Measurements from ENCODE around the gene EFCAB3. TPM values are rescaled to one million over a fixed set of nuclear protein-coding genes. Genes with fewer than 3 reads are reported as not detected.

Gene EFCAB3
- total RNA-seq (2014; rRNA removed; shearing (Covaris generic)) (not detected in 2 replicates), total RNA-seq (2022) (not detected in 2 replicates), Bru-seq, nascent RNA (not detected), BruChase-seq, experiment 1, labeled RNA remaining after a 6-hour chase (not detected), BruChase-seq, experiment 2, labeled RNA remaining after a 2-hour chase (percentile 0 among the genes with signal in this experiment)
- long read RNA-seq: 0 reads

DNA sequence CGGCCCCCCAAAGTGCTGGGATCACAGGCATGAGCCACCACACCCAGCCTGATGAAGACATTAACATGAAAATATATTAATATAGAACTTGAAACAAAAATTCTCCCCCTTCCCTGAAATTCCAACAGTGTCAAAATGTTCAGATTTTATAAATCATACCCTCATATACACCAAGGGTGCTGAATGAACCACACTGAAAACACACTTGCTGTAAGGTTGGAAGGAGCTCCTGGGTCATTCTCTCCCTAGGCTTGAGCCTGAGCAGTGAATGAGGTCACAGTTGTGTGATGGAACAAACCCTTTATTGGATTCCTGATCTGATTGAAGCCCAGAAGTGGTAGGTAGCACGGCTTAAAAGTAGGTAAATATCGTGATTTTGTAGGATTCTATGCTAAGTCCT lies at the start of gene EFCAB3:
EFCAB3 (plus strand) TSS at position 301 of the 400 bp plus-strand sequence. CDS start 2,427 bp downstream, outside the sequence.
- Histone ChIP-seq H2AFZ (ENCODE audit: low read length) (no peak within 1 kb of the TSS), H3K4me3 (ENCODE audit: low read depth, low read length, poor library complexity, severe bottlenecking) (no peak within 1 kb of the TSS), H3K4me2 (ENCODE audit: low read length) (no peak within 1 kb of the TSS), H3K27ac (ENCODE audit: low read depth, low read length, poor library complexity, severe bottlenecking) (no peak within 1 kb of the TSS), H3K9me2 (ENCODE audit: insufficient read depth, low read length) (no peaks in the 10 kb centered on the region), H3K9me3 (ENCODE audit: low read length) (no peaks in the 10 kb centered on the region), H3K36me3 (ENCODE audit: insufficient read depth, low read length) (no peaks in the 10 kb centered on the region), H3K79me2 (ENCODE audit: insufficient read depth, low read depth, low read length) (no peaks in the 10 kb centered on the region), H3K4me1 (ENCODE audit: insufficient read depth, low read length, poor library complexity, severe bottlenecking) (no peaks in the 10 kb centered on the region), H4K20me1 (ENCODE audit: insufficient read depth, low read length) (no peaks in the 10 kb centered on the region)
- no peak for DNase-seq (ENCODE audit: low spot score)
- TF ChIP-seq, protein P1, sequence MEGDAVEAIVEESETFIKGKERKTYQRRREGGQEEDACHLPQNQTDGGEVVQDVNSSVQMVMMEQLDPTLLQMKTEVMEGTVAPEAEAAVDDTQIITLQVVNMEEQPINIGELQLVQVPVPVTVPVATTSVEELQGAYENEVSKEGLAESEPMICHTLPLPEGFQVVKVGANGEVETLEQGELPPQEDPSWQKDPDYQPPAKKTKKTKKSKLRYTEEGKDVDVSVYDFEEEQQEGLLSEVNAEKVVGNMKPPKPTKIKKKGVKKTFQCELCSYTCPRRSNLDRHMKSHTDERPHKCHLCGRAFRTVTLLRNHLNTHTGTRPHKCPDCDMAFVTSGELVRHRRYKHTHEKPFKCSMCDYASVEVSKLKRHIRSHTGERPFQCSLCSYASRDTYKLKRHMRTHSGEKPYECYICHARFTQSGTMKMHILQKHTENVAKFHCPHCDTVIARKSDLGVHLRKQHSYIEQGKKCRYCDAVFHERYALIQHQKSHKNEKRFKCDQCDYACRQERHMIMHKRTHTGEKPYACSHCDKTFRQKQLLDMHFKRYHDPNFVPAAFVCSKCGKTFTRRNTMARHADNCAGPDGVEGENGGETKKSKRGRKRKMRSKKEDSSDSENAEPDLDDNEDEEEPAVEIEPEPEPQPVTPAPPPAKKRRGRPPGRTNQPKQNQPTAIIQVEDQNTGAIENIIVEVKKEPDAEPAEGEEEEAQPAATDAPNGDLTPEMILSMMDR (conservative IDR thresholded peaks at IDR 0.05; ENCODE audit: low read length): no peak
- TF ChIP-seq EZH2phosphoT487 (IDR thresholded peaks at IDR 0.05; ENCODE audit: borderline replicate concordance, low read depth, low read length): no peak
- CTCF ChIA-PET (ENCODE audit: unreplicated experiment): no interaction called here
- no TSS peak for BruUV-seq (replicated peaks)
- POLR2A ChIA-PET: interaction anchor here (0.6 kb wide), 1 partner anchor 99 kb away, joined by 3 read pairs; no protein-coding TSS in a partner anchor
- intact Hi-C loops (cut with micrococcal nuclease; ENCODE audit: unreplicated experiment): no loop called here

DNA sequence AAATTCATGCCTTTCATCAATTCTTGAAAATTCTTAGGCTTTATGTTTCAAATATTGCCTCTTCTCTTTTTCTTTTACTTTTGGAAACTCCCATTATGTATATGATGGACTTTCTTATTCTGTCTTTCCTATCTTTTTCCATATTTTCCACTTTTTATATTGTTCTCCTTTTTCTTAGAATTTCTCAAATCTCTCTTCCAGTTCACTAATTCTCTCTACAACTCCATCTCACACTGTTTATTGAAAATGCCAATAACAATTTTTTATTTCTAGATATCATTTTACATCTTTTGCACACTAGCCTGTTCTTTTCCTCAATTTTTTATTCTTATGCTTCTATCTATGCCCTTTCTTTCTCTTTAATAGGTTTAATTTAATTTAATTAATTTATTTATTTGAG lies 43.8 kb upstream of the EFCAB3 start:
- TF ChIP-seq EZH2phosphoT487 (IDR thresholded peaks at IDR 0.05; ENCODE audit: borderline replicate concordance, low read depth, low read length): no peak
- TF ChIP-seq, protein P1 (conservative IDR thresholded peaks at IDR 0.05; ENCODE audit: low read length): no peak
- Histone ChIP-seq H3K4me3 (ENCODE audit: low read depth, low read length, poor library complexity, severe bottlenecking) (no peak overlapping the region), H3K4me1 (ENCODE audit: insufficient read depth, low read length, poor library complexity, severe bottlenecking) (no peaks in the 10 kb centered on the region), H2AFZ (ENCODE audit: low read length) (no peak overlapping the region), H3K4me2 (ENCODE audit: low read length) (no peak overlapping the region), H3K9me2 (ENCODE audit: insufficient read depth, low read length) (no peaks in the 10 kb centered on the region; the same call in 1 of the 2 replicates), H4K20me1 (ENCODE audit: insufficient read depth, low read length) (no peaks in the 10 kb centered on the region), H3K36me3 (ENCODE audit: insufficient read depth, low read length) (no peaks in the 10 kb centered on the region), H3K27ac (ENCODE audit: low read depth, low read length, poor library complexity, severe bottlenecking) (no peak overlapping the region), H3K9me3 (ENCODE audit: low read length) (0 out of 2 replicates have a peak, but pooled peaks cover 5% of the 10 kb centered on the region), H3K79me2 (ENCODE audit: insufficient read depth, low read depth, low read length) (no peaks in the 10 kb centered on the region)
- intact Hi-C loops (cut with micrococcal nuclease; ENCODE audit: unreplicated experiment): no loop called here
- POLR2A ChIA-PET: no interaction called here
- no peak for DNase-seq (ENCODE audit: low spot score)
- no TSS peak for BruUV-seq (replicated peaks)
- CTCF ChIA-PET (ENCODE audit: unreplicated experiment): no interaction called here

DNA sequence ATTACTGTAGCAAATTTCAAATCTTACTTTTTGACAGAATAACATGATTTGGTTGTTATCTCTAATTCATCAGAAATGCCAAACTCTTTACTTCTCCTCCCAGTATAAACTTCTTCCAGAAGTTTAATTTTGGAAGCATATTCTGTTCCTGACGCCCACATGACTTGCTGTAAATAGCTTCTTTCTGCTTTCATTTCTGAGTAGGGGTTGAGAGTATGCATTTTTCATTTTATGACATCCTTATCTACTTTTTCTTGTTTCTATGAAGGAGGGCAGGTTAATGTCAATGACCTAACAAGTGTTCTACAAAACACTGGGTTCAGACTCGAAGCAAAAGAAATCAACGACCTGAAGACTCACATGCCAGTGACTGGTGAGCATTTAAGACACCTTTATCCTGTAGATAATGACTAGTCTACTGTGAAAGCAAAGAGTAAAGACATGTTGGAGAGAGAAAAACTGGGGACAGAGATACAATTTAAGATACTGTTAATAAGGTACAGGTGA lies 36.5 kb upstream of the EFCAB3 start:
- ChIA-PET POLR2A (no interaction called here), CTCF (ENCODE audit: unreplicated experiment) (no interaction called here)
- H3K4me2 ChIP-seq (ENCODE audit: low read length): no peak overlapping the region
- H3K4me1 ChIP-seq (ENCODE audit: insufficient read depth, low read length, poor library complexity, severe bottlenecking): no peaks in the 10 kb centered on the region
- H4K20me1 ChIP-seq (ENCODE audit: insufficient read depth, low read length): no peaks in the 10 kb centered on the region
- no peak overlapping the region for H3K4me3 ChIP-seq (ENCODE audit: low read depth, low read length, poor library complexity, severe bottlenecking)
- H2AFZ ChIP-seq (ENCODE audit: low read length): no peak overlapping the region
- intact Hi-C loops (cut with micrococcal nuclease; ENCODE audit: unreplicated experiment): no loop called here
- H3K27ac ChIP-seq (ENCODE audit: low read depth, low read length, poor library complexity, severe bottlenecking): no peak overlapping the region
- no peaks in the 10 kb centered on the region for H3K9me3 ChIP-seq (ENCODE audit: low read length)
- TF ChIP-seq EZH2phosphoT487 (IDR thresholded peaks at IDR 0.05; ENCODE audit: borderline replicate concordance, low read depth, low read length): no peak
- TF ChIP-seq, protein P1 (conservative IDR thresholded peaks at IDR 0.05; ENCODE audit: low read length): no peak
- no peak for DNase-seq (ENCODE audit: low spot score)
- H3K36me3 ChIP-seq (ENCODE audit: insufficient read depth, low read length): no peaks in the 10 kb centered on the region
- no peaks in the 10 kb centered on the region for H3K79me2 ChIP-seq (ENCODE audit: insufficient read depth, low read depth, low read length)
- H3K9me2 ChIP-seq (ENCODE audit: insufficient read depth, low read length): no peaks in the 10 kb centered on the region; the same call in 1 of the 2 replicates
- BruUV-seq (replicated peaks): no TSS peak
